SW 1271 (cell line): ENCODE data around the gene TUBB1.
"Not testable (repeated sequence)": the region's sequence is repeated elsewhere in the genome, so short reads cannot be mapped to it uniquely, and the experiment has no call there.

Experiments used
- DNase-seq, 2 experiments: peaks; one replicate each; lab custom pipeline; 2025; lab: John Stamatoyannopoulos, UW

The TUBB1 gene

GRCh38 chr20:59006167-59006863, 12.9 kb upstream of the TUBB1 start:
- DNase-seq: no peak

GRCh38 chr20:59006864-59007664, 12.2 kb upstream of the TUBB1 start, which contains the start of gene CTSZ:
Gene CTSZ, minus strand, starts transcription at chr20:59007254. Its CDS starts 126 bp downstream, at chr20:59007128.
- peak in 1 of 2 experiments; percentile 38 for DNase-seq

GRCh38 chr20:59007665-59008511, 11.3 kb upstream of the TUBB1 start:
- DNase-seq: no peak

GRCh38 chr20:59008715-59009336, 10.4 kb upstream of the TUBB1 start:
- DNase-seq: no peak

- DNase-seq: no peak
Observed at GRCh38 chr20:59010321-59010994, 8.8 kb upstream of the TUBB1 start.

- DNase-seq: peak in 1 of 2 experiments; percentile 83
Observed at GRCh38 chr20:59010995-59011873, 8.0 kb upstream of the TUBB1 start.

- not testable (repeated sequence) for DNase-seq
Observed at GRCh38 chr20:59011874-59012157, 7.4 kb upstream of the TUBB1 start.

GRCh38 chr20:59013031-59013951, 5.9 kb upstream of the TUBB1 start:
- no peak for DNase-seq

GRCh38 chr20:59013959-59014608, 5.1 kb upstream of the TUBB1 start:
- no peak for DNase-seq

GRCh38 chr20:59014680-59015389, 4.4 kb upstream of the TUBB1 start:
- no peak for DNase-seq

- no peak for DNase-seq
Observed at GRCh38 chr20:59015411-59015810, 3.8 kb upstream of the TUBB1 start.

GRCh38 chr20:59015812-59016711, 3.2 kb upstream of the TUBB1 start:
- DNase-seq: no peak

GRCh38 chr20:59016795-59017492, 2.3 kb upstream of the TUBB1 start:
- DNase-seq: no peak

- DNase-seq: no peak
Observed at GRCh38 chr20:59017493-59018231, 1.6 kb upstream of the TUBB1 start.

- DNase-seq: no peak
Observed at GRCh38 chr20:59018817-59019216, 412 bp upstream of the TUBB1 start.
